HL-60/S4 (cell line): ENCODE measurements around the gene OR2A25.

Source experiments
- in situ Hi-C: fragments of 300-500 bp; cut with MboI; formaldehyde crosslinking; loops from 2 replicates; pipeline ENCODE4 v1.14.3; 2022; ENCODE audit warnings: low sequenced_read_pairs

The OR2A25 gene

GRCh38 chr7:144069953-144070352 lies 342 bp downstream of the OR2A25 start:
- in situ Hi-C loops = no loop called here

- in situ Hi-C loops = no loop called here
Measured at GRCh38 chr7:144074374-144074773, 4.8 kb downstream of the OR2A25 start.

- in situ Hi-C loops = no loop called here
Measured at GRCh38 chr7:144085978-144086377, 16.4 kb downstream of the OR2A25 start, which contains the start of gene OR2A12. Gene OR2A12 (plus strand): TSS chr7:144086278. CDS start chr7:144095108, 8,830 bp downstream.

DNA sequence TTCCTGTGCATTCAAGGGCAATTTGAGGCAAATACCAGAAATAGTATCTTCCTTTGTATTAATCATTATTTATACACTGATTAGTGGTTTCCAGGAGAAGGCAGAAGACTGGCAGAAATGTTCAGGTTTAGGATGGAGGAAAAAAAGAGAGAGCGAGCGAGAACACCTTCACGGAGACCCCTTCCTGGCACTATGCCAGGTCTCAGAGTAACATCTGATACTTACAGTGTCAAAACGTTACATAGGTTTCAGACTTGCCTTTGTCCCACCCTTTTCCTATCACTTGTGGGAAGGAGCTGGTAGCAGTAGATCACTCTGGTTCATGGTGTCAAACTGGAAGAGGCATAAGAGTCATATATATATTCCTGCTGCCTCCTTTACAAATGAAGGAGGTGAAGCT lies 17.1 kb downstream of the OR2A25 start:
- in situ Hi-C loops = no loop called here

DNA sequence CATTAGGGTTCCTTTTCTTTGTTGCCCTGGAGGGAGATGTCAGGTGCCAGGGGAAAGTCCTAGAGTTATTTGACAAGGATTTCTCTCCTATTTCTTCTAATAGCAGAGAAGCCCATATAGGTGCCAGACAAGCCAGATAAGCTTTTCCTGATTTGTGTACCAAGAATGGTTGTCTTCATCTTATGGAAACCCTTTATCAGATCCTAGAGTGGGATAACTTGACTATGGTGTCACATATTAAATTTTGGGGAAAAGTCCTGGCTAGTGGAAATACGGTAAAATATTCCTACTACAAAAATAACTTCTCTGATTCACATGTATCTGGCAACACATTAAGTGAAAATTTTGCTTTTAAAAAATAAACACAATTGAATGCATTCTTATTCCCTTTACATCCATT lies 17.6 kb downstream of the OR2A25 start:
- in situ Hi-C loops = no loop called here

DNA sequence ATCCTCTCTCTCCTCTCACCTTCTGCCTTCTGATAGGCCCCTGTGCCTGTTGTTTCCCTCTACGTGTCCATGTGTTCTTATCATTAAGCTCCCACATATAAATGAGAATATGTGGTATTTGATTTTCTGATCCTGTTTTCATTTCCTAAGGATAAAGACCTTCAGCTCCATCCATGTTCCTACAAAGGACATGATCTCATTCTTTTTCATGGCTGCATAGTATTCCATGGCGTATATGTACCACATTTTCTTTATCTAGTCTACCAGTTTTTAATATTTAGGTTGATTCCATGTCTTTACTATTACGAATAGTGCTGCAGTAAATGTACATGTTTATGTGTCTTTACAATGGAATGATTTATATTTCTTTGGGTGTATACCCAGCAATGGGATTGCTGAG lies 21.1 kb downstream of the OR2A25 start:
- in situ Hi-C loops = no loop called here

DNA sequence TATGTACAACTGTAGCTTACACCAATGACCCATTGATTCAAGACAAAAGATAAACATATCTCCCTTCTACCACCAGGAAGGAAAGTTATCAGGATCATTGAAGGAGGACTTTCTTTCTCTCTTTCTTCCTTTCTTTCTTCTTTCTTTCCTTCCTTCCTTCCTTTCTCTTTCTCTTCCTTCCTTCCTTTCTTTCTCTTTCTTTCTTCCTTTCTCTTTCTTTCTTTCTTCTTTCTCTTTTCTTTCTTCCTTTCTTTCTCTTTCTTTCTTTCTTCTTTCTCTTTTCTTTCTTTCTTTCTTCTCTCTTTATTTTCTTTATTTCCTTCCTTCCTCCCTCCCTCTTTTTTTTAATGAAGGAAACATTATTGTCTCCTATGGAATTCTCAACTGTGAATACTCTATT lies 29.2 kb downstream of the OR2A25 start:
- in situ Hi-C loops = no loop called here

GRCh38 chr7:144100607-144101006 lies 31.0 kb downstream of the OR2A25 start:
- in situ Hi-C loops = no loop called here

DNA sequence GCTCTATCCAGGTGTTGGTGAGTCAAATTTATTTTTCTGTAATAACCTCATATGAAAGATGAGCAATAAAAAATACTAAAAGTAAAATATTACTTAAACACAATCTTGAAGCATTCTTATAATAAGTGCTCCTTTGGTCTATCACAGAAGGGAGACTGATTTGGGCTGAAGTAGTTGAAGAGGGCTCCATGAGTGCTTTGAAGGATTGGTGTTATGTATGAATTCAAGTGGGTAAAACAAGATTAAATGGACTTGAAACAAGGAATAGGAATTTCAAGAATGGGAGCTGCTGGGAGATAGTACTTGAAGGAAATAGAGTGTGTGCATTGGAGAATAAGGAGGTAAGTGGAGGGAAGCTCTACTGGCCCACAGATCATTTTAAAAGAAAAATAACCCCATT lies 32.4 kb downstream of the OR2A25 start:
- in situ Hi-C loops = no loop called here

- in situ Hi-C loops = no loop called here
Measured at GRCh38 chr7:144105211-144105610, 35.6 kb downstream of the OR2A25 start.

DNA sequence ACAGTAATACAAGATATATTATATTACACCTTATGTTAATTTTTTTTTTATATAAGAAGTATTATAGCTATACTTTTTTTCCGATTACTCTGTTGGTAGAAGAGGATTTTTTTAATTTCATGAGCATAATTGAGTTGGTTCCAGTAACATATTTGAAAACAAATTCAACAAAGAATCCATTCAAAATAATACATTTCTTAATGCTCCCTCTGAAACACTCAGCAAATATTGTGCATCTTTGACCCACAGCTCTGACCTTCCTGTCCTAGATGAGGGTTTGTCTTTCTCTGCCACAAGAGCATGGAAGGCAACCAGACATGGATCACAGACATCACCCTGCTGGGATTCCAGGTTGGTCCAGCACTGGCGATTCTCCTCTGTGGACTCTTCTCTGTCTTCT lies 39.7 kb downstream of the OR2A25 start, which contains the start of gene OR2A2:
Gene OR2A2, plus strand, starts transcription at position 301 of the 400 bp plus-strand sequence. Its CDS starts 0 bp downstream, at position 301.
- in situ Hi-C loops = no loop called here

DNA sequence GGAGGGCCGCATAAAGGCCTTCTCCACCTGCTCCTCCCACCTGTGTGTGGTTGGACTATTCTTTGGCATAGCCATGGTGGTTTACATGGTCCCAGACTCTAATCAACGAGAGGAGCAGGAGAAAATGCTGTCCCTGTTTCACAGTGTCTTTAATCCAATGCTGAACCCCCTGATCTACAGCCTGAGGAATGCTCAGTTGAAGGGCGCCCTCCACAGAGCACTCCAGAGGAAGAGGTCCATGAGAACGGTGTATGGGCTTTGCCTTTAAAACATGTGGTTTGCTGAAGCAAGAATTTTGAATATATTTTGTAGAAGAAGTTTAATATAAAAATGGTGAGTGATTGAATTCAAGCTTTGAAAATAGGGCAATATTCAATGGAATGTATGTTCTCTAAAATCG lies 40.7 kb downstream of the OR2A25 start:
- in situ Hi-C loops = no loop called here

DNA sequence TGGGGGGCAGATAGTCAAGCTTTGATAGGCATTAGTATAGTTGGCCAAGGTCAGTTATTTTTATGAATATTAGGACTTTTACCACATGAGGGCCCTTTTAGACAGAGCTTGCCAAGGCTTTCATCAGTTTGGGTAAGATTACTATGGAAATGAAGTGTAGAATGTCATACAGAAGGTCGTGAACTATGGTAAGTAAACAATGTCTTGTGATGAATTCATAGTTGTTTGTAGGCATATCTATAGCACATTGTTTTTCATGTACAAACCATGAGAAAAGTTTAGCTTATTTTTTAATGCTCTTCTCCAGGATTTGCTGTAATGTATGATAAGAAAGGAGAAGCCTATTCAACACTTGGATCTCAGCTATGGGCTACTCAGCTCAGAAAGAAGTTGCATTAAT lies 44.0 kb downstream of the OR2A25 start:
- in situ Hi-C loops = no loop called here

- in situ Hi-C loops = no loop called here
Measured at GRCh38 chr7:144118341-144118740, 48.7 kb downstream of the OR2A25 start.

- in situ Hi-C loops = no loop called here
Measured at GRCh38 chr7:144122876-144123275, 53.3 kb downstream of the OR2A25 start, which contains the start of gene OR2A14. Gene OR2A14 (plus strand): TSS chr7:144123176. CDS start chr7:144129113, 5,937 bp downstream.
